HepG2 (cell line): ENCODE data around the gene TMCO6. TPM values are rescaled to one million over a fixed set of nuclear protein-coding genes. Genes with fewer than 3 reads are reported as not detected.

Source experiments
- ARHGAP35 ChIP-seq: sonication (generic); formaldehyde crosslinking; IDR thresholded peaks from 2 replicates; pipeline ENCODE4 v1.9.0; 2022; ENCODE audit warnings: mild to moderate bottlenecking, inconsistent platforms, moderate library complexity, missing genetic modification reagents, borderline replicate concordance
- HNRNPLL ChIP-seq: fragments of 200-400 bp; formaldehyde crosslinking; IDR thresholded peaks from 2 replicates; pipeline ENCODE4 v1.6.1; 2017; ENCODE audit warnings: mild to moderate bottlenecking, low read depth, low read length; ENCODE audit not compliant: poor library complexity, severe bottlenecking
- HOXA3 ChIP-seq: sonication (generic); formaldehyde crosslinking; IDR thresholded peaks from 2 replicates; pipeline ENCODE4 v1.5.0; 2020; ENCODE audit warnings: missing genetic modification reagents
- IRX3 ChIP-seq: sonication (generic); formaldehyde crosslinking; IDR thresholded peaks from 2 replicates; pipeline ENCODE4 v1.8.1; 2023; ENCODE audit warnings: mild to moderate bottlenecking, low read depth, missing genetic modification reagents, borderline replicate concordance
- LCORL ChIP-seq, 2 experiments: fragments of 450-650 bp in 1 of 2; sonication (generic) in 1 of 2; formaldehyde crosslinking in 1 of 2; IDR thresholded peaks; 2 replicates each; pipeline versions ENCODE4 v1.5.0 to v1.6.1; 2017 to 2020; ENCODE audit warnings: antibody characterized with exemption in 1 of 2, missing genetic modification reagents in 1 of 2
- NAIF1 ChIP-seq: sonication (generic); formaldehyde crosslinking; IDR thresholded peaks from 2 replicates; pipeline ENCODE4 v1.5.0; 2020; ENCODE audit warnings: mild to moderate bottlenecking, missing genetic modification reagents, borderline replicate concordance
- NBN ChIP-seq: fragments of 450-650 bp; conservative IDR thresholded peaks from 2 replicates; pipeline ENCODE4 v1.6.1; 2017
- REXO4 ChIP-seq: sonication (generic); formaldehyde crosslinking; IDR thresholded peaks from 2 replicates; pipeline ENCODE4 v1.8.0; 2022; ENCODE audit warnings: missing genetic modification reagents, mild to moderate bottlenecking, borderline replicate concordance
- SAP130 ChIP-seq: IDR thresholded peaks from 2 replicates; pipeline ENCODE4 v1.6.1; 2016; ENCODE audit warnings: low read depth
- SOX5 ChIP-seq: IDR thresholded peaks from 2 replicates; pipeline ENCODE4 v1.6.1; 2016; ENCODE audit warnings: borderline replicate concordance
- YEATS4 ChIP-seq: sonication (generic); formaldehyde crosslinking; IDR thresholded peaks from 2 replicates; pipeline ENCODE4 v1.4.0; 2020; ENCODE audit warnings: missing genetic modification reagents, borderline replicate concordance
- YY1 ChIP-seq: IDR thresholded peaks from 2 replicates; pipeline ENCODE4 v1.6.1; 2011; ENCODE audit warnings: low read length, low read depth, moderate library complexity, mild to moderate bottlenecking; ENCODE audit not compliant: insufficient read depth, insufficient replicate concordance
- ZKSCAN8 ChIP-seq: IDR thresholded peaks from 2 replicates; pipeline ENCODE4 v1.6.1; 2016; ENCODE audit warnings: borderline replicate concordance, missing genetic modification reagents, missing compliant biosample characterization
- ZNF12 ChIP-seq: sonication (generic); formaldehyde crosslinking; IDR thresholded peaks from 2 replicates; pipeline ENCODE4 v1.5.0; 2020; ENCODE audit warnings: missing genetic modification reagents
- ZNF274 ChIP-seq: sonication (generic); formaldehyde crosslinking; IDR thresholded peaks from 2 replicates; pipeline ENCODE4 v1.5.1; 2020; ENCODE audit warnings: mild to moderate bottlenecking, missing genetic modification reagents
- ZNF430 ChIP-seq: sonication (generic); formaldehyde crosslinking; IDR thresholded peaks from 2 replicates; pipeline ENCODE4 v1.9.0; 2021; ENCODE audit warnings: mild to moderate bottlenecking, missing genetic modification reagents
- ZNF75D ChIP-seq: sonication (generic); formaldehyde crosslinking; IDR thresholded peaks from 2 replicates; pipeline ENCODE4 v1.8.1; 2023; ENCODE audit warnings: missing genetic modification reagents, mild to moderate bottlenecking, borderline replicate concordance
- polyA plus RNA-seq, 8 experiments: library from polyadenylated mRNA; depleted of rRNA in 3 of 8; stranded (reverse) in 7 of 8; unstranded in 1 of 8; fragments of >200 nt; fragmentation: Illumina TruSeq in 4 of 8; extraction: Trizol in 4 of 8; gene quantifications; 2 replicates each; pipeline versions ENCODE4 v1.2.1 to v1.2.3, GENCODE V29; 2011 to 2016; ENCODE audit warnings: low read depth in 4 of 8, missing spikeins in 1 of 8, mixed read lengths in 1 of 8; ENCODE audit not compliant: insufficient read depth in 1 of 8
- total RNA-seq, 5 experiments: library from RNA; depleted of rRNA; stranded (reverse); fragments of >200 nt; fragmentation: Illumina TruSeq; extraction: Trizol; gene quantifications; 2 replicates each; pipeline ENCODE4 v1.2.3, GENCODE V29; 2016; ENCODE audit warnings: low read depth in 1 of 5
- TF ChIP-seq, protein P1 (sequence below): sonication (generic); formaldehyde crosslinking; IDR thresholded peaks from 2 replicates; pipeline ENCODE4 v1.4.0; 2020; ENCODE audit warnings: missing genetic modification reagents
- TF ChIP-seq, protein P2 (sequence below): IDR thresholded peaks from 2 replicates; pipeline ENCODE4 v1.6.1; 2016; ENCODE audit warnings: missing compliant biosample characterization, missing genetic modification reagents, borderline replicate concordance
- TF ChIP-seq, protein P3 (sequence below): sonication (generic); formaldehyde crosslinking; IDR thresholded peaks from 2 replicates; pipeline ENCODE4 v1.5.1; 2020; ENCODE audit warnings: missing genetic modification reagents, mild to moderate bottlenecking, borderline replicate concordance
- TF ChIP-seq, protein P4 (sequence below): IDR thresholded peaks from 2 replicates; pipeline ENCODE4 v1.6.1; 2016

The TMCO6 gene
- total and polyA plus RNA-seq, 2 of the 13 experiments (the other 11 are each of a cell fraction or from before 2014, with no cell fraction given), result 16.6 to 28.2 TPM

DNA sequence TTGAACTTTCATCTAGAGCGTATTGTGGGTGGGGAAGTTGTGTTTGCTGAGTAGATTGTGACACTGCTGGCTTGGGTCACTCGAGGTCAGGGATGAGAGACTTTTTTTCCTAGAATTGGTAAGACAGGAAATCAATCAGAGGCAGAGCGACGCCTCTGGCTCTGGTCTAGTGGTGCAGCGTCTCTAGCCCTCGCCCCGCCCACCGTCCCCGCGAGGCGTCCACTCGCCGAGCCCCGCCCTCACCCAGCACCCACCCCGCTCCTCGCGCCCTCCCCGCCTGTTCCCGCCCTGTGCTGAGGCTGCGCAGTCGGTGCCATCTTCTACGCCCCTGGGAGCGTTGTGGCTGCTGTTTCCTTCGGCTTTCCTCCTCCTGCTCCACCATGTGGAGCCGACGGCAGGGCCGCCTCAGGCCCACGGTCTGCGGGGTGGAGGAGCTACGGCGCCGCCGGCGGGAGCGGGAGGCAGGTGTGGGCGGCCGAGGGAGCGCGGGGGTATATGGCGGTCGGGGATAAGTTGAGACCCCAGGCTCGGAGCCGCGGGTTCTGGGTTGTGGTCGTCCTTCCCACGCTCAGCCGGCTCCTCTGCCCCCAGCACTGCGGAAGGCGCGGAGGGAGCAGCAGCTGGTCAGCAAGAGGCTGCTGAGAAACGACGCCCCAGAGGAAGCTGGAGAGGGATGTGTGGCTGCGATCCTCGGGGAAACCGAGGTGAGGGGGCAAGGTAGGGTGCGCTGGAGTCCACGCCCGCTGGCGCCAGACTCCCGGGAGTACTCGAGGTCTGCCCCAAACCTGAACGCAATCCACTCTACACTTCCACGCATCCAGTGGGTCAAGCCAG lies at the start of gene TMCO6 (continued):
- TF ChIP-seq, protein P1, sequence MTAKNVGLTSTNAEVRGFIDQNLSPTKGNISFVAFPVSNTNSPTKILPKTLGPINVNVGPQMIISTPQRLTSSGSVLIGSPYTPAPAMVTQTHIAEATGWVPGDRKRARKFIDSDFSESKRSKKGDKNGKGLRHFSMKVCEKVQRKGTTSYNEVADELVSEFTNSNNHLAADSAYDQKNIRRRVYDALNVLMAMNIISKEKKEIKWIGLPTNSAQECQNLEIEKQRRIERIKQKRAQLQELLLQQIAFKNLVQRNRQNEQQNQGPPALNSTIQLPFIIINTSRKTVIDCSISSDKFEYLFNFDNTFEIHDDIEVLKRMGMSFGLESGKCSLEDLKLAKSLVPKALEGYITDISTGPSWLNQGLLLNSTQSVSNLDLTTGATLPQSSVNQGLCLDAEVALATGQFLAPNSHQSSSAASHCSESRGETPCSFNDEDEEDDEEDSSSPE (CRISPR knock-in tag), result peak; percentile 93
- TF ChIP-seq, protein P2, sequence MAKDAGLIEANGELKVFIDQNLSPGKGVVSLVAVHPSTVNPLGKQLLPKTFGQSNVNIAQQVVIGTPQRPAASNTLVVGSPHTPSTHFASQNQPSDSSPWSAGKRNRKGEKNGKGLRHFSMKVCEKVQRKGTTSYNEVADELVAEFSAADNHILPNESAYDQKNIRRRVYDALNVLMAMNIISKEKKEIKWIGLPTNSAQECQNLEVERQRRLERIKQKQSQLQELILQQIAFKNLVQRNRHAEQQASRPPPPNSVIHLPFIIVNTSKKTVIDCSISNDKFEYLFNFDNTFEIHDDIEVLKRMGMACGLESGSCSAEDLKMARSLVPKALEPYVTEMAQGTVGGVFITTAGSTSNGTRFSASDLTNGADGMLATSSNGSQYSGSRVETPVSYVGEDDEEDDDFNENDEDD (CRISPR knock-in tag), result peak; percentile 91; the same call in 1 of the 2 replicates
- TF ChIP-seq ARHGAP35 (CRISPR knock-in tag) (no peak; the same call in 1 of the 2 replicates), ZKSCAN8 (peak; percentile 88; the same call in 1 of the 2 replicates), YY1 (peak; percentile 51), HOXA3 (CRISPR knock-in tag) (peak; percentile 81), ZNF12 (CRISPR knock-in tag) (peak; percentile 22; the same call in 1 of the 2 replicates), NBN (no peak), ZNF274 (peak; percentile 93), HNRNPLL (peak; percentile 87), NAIF1 (CRISPR knock-in tag) (no peak), YEATS4 (peak; percentile 69; the same call in 1 of the 2 replicates), ZNF430 (peak; percentile 91; the same call in 1 of the 2 replicates), ZNF75D (CRISPR knock-in tag) (no peak), REXO4 (0 out of 2 replicates have a peak, but pooled peaks have one; percentile 23), SOX5 (peak; percentile 78; the same call in 1 of the 2 replicates), IRX3 (CRISPR knock-in tag) (no peak), SAP130 (CRISPR knock-in tag) (peak; percentile 83), LCORL (IDR thresholded peaks at IDR 0.05) (no peak), LCORL (CRISPR knock-in tag; IDR thresholded peaks at IDR 0.05) (peak; percentile 66; the same call in 1 of the 2 replicates)
- TF ChIP-seq, protein P3, sequence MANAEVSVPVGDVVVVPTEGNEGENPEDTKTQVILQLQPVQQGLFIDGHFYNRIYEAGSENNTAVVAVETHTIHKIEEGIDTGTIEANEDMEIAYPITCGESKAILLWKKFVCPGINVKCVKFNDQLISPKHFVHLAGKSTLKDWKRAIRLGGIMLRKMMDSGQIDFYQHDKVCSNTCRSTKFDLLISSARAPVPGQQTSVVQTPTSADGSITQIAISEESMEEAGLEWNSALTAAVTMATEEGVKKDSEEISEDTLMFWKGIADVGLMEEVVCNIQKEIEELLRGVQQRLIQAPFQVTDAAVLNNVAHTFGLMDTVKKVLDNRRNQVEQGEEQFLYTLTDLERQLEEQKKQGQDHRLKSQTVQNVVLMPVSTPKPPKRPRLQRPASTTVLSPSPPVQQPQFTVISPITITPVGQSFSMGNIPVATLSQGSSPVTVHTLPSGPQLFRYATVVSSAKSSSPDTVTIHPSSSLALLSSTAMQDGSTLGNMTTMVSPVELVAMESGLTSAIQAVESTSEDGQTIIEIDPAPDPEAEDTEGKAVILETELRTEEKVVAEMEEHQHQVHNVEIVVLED, result no peak; the same call in 1 of the 2 replicates
- TF ChIP-seq, protein P4, sequence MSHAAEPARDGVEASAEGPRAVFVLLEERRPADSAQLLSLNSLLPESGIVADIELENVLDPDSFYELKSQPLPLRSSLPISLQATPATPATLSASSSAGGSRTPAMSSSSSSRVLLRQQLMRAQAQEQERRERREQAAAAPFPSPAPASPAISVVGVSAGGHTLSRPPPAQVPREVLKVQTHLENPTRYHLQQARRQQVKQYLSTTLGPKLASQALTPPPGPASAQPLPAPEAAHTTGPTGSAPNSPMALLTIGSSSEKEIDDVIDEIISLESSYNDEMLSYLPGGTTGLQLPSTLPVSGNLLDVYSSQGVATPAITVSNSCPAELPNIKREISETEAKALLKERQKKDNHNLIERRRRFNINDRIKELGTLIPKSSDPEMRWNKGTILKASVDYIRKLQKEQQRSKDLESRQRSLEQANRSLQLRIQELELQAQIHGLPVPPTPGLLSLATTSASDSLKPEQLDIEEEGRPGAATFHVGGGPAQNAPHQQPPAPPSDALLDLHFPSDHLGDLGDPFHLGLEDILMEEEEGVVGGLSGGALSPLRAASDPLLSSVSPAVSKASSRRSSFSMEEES (CRISPR knock-in tag), result peak; percentile 64
